Forelimb muscle (tissue), 1 donor: Measurements from ENCODE around the gene KCNF1. TPM values are rescaled to one million over a fixed set of nuclear protein-coding genes. Genes with fewer than 3 reads are reported as not detected.

Source experiments
- DNase-seq: peaks from one replicate; pipeline ENCODE4 v3.0.0-alpha.2; 2013; ENCODE audit warnings: low read depth
- polyA plus RNA-seq: library from polyadenylated mRNA; unstranded; fragments of 120-200 nt; gene quantifications from one replicate; pipeline ENCODE4 v1.2.1, GENCODE V29; 2013; ENCODE audit not compliant: insufficient read length

KCNF1 gene, protein sequence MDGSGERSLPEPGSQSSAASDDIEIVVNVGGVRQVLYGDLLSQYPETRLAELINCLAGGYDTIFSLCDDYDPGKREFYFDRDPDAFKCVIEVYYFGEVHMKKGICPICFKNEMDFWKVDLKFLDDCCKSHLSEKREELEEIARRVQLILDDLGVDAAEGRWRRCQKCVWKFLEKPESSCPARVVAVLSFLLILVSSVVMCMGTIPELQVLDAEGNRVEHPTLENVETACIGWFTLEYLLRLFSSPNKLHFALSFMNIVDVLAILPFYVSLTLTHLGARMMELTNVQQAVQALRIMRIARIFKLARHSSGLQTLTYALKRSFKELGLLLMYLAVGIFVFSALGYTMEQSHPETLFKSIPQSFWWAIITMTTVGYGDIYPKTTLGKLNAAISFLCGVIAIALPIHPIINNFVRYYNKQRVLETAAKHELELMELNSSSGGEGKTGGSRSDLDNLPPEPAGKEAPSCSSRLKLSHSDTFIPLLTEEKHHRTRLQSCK
- polyA plus RNA-seq, result 3.8 TPM

DNA sequence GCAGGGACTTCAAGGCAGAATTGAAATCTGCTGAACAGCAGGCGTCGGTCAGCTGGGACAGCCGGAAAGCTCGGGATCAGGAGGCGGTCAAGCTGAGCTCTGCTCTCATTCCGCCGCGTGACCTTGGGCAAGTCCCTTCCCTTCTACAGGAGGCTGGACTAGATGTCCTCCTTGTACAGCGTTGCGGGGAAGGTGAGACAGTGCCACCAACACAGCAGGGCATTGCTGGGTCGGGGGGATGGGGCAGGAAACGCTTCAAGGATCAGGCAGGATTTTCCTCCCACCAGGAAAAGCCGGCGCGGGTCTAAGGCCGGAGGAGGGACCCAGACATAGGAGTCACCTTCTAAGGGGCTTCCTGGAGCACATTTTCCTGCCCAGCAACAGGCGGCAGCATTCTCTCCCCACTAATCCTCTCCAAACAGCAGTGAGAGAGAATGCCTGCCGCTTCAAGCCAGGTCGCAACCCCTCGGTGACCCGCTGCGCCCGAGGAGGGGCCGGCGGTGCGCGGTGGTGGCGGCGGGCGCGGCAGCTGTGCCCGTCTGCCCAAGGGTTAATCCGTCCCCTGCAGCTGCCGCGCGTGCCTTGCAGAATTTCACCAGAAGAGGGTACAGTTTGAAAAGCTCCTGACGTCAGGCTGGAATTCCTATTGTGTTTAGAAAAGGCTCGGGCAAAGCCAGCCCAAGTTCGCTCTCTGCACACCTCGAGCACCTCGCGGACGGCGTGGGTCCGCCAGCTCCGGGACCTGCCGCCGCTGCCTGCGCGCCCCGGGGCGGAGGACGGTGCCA is at the start of gene KCNF1:
Gene KCNF1, plus strand, starts transcription at position 644 of the 785 bp plus-strand sequence. CDS start 493 bp downstream, outside the sequence.
- DNase-seq, result peak; percentile 19

DNA sequence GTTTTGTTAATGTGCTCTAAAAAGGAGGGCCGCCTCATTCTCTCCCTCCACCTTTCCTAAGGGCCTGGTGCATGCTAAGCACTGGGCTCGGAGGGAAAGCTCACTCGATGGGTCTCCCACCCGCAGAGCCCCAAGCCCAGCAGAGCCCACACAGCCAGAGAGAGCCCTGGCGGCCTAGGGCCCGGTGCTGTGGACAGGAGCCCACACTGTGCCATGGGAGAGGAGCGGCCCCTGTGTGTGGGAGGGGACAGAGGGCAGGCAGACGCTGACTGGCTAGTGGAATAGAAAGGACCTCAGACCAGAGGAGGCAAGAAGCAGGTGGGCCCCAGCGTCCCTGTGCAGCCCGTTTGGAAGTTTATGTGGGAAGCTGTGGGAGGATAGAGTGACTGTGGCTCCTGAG is 49.4 kb upstream of the KCNF1 start:
- no peak for DNase-seq

DNA sequence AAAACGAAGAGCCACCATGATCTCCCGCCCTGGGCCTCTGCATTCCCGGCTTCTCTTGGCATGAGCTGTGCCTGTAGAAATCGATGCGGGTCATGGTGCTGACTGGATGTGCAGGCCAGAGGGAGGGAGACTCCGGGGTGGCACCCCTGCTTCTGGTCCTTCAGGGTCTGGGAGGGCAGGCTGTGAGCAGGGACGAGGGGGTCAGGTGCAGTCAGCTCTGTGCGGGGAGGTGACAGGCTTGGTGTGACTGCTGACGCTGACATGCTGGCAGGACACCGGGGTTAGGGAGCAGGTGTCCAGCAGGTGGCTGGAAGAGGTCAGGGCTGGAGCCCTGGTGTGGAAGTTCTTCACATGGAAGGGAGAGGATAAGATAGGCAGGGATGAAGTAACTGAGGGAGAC is 48.7 kb upstream of the KCNF1 start:
- no peak for DNase-seq

DNA sequence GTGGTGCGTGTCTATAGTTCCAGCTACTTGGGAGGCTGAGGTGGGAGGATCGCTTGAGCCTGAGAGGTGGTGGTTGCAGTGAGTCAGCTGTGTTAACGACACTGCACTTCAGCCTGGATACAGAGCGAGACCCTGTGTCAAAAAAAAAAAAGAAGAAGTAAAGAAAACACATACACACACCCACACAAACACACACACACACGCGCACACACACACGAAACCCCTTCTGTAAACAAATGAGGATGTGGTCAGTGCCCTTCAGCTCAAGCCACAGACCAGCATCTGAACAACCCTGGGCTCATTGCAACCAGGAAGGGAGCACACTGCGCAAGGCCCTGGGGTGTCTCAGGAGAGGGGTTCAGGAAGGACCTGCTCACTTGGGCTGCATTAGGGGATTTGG is 47.9 kb upstream of the KCNF1 start:
- no peak for DNase-seq

DNA sequence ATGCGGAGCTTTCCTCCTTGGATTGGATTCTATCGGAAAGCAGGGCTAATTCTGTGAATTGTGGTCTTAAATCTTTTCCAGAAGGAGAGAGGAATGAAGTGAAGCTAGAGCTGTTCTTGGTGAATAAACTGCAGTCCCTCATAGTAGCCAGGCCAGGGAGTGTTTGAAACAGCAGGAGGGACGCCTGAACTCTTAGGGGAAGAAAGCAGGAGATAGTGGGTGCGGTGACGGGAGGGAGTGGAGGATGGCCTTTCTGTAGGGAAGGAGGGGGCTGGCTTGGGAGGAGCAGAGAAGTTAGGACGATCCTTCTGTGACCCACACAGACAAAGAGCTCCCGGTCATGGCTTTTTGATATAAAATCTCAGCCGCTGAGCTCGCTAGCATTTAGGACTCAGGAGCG is 47.5 kb upstream of the KCNF1 start:
- no peak for DNase-seq

- DNase-seq, result no peak
Measured at GRCh38 chr2:10864861-10865636, 46.7 kb upstream of the KCNF1 start.

DNA sequence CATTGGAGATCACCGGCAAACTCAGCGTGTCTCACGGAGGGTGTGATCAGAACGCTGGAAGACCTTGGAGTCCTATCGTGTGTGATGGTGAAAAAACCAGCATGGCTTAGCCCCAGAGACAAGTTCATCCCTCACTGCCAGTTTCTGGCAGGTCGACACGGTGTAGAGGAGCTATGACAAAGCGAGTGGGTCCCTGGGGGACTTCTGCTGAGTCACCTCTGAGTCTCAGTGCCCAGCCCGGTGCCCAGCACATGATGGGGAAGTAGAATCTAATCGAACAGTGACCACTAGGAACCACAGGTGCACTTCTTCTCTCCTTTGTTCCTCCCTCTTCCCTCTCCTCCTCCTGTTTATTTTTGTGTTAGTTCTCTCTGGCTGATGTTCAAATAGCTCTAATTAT is 45.9 kb upstream of the KCNF1 start:
- no peak for DNase-seq

- DNase-seq, result no peak
Measured at GRCh38 chr2:10867692-10868420, 43.9 kb upstream of the KCNF1 start.

- no peak for DNase-seq
Measured at GRCh38 chr2:10868465-10869314, 43.0 kb upstream of the KCNF1 start.

- DNase-seq, result no peak
Measured at GRCh38 chr2:10871978-10872377, 39.8 kb upstream of the KCNF1 start.

- DNase-seq, result no peak
Measured at GRCh38 chr2:10873171-10873570, 38.6 kb upstream of the KCNF1 start.

GRCh38 chr2:10873790-10874437 is 37.8 kb upstream of the KCNF1 start:
- no peak for DNase-seq

- DNase-seq, result no peak
Measured at GRCh38 chr2:10875126-10875525, 36.6 kb upstream of the KCNF1 start.

DNA sequence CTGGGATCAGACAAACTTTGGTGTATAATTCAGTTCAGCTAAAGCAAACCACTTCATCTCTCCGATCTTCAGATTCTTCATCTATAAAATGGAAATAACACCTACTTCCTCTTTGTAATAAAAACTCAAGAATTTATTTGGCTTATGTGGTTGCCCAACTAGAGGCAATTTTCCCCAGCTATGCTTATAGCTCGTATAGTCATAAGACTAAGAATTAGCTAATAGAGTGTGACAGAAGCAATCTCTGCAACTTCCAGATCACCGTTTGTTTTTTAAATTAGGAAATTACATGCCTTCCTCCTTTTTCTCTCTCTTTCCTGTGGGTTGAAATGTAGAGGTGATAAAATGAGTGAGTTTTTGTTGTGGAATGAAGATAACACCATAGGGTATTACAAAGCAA is 35.3 kb upstream of the KCNF1 start:
- DNase-seq, result no peak

- DNase-seq, result no peak
Measured at GRCh38 chr2:10876963-10877362, 34.8 kb upstream of the KCNF1 start.

DNA sequence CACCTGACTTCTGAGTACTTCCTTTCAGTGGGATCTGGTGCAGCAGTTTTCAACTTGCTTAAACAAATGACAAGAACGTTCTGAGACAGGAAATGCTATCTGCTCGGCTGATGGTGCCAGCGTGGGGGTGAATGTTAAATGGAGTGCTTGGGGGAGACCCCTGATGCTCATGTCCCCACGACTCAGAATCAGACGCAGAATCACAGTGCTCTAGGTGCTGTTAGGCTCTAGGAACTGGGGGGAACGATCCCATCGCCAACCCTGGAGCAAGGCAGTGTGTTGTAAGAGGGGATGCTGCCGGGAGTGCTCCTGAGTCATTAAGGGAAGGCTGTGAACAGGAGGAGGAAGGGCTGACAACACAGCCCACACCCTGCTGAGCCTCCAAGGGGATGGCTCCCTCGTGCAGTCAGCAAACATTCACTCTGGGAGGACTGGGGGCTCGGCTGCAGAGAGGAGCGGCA is 34.1 kb upstream of the KCNF1 start:
- no peak for DNase-seq

DNA sequence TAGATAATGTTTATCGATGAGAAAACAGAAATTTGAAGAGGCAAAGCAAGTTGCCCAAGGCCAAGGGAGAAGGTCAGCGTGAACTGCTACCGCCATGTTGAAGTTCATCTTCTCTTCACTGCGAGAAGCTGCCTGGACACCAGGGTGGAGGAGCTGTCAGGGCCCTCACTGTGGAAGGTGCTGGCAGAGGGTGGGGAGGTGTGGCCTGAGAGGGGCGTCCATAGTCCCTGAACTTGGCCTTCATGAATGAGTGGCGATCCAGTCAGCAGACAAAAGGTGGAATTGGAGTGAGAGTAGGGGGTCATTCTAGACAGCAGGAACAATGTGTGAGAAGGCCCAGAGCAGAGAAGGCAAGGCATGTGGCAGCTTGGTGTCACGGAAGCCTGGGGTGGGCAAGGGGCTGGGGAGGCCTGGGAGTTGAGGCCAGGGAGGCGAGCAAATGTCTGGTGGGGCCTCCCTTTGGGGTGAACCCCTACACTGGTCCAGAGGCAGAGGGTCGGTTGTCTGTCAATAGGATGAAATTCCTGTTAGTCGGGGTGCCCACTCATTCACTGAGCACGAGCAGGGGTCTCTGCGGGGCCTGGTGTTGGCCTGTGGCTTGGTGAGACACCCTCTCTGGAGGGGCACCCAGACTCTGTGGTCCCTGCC is 33.3 kb upstream of the KCNF1 start:
- no peak for DNase-seq

- no peak for DNase-seq
Measured at GRCh38 chr2:10879159-10879558, 32.6 kb upstream of the KCNF1 start.
